ENCODE data around the gene MAPK8.
A peak's percentile ranks its signal among the peaks of the same experiment; 100 is the strongest.

MAPK8 gene

GRCh38 chr10:48478469-48478868 is 172.0 kb downstream of the MAPK8 start:
- Histone ChIP-seq H4K5ac (ENCODE audit: low read length) (no peak overlapping the region), H3K36me3 (ENCODE audit: control insufficient read depth, insufficient read depth, low read length) (no peaks in the 10 kb centered on the region), H2BK5ac (ENCODE audit: low read length) (no peak overlapping the region), H3K18ac (ENCODE audit: low read length) (no peak overlapping the region), H3K4ac (ENCODE audit: low read depth, low read length) (no peak overlapping the region), H2BK120ac (ENCODE audit: low read depth, low read length) (no peak overlapping the region), H3K4me3 (ENCODE audit: low read length) (no peak overlapping the region), H3K27me3 (ENCODE audit: insufficient read depth, low read length, poor library complexity) (no peaks in the 10 kb centered on the region), H3K23ac (ENCODE audit: low read length) (no peak overlapping the region), H3K27ac (ENCODE audit: low read depth, low read length) (no peak overlapping the region), H3K79me2 (ENCODE audit: control insufficient read depth, insufficient read depth, low read length) (no peaks in the 10 kb centered on the region), H3K79me1 (ENCODE audit: low read length) (no peaks in the 10 kb centered on the region), H3K4me1 (ENCODE audit: control insufficient read depth, low read depth, low read length) (peaks cover 6% of the 10 kb centered on the region), H3K9ac (ENCODE audit: low read length) (no peak overlapping the region), H3K4me2 (ENCODE audit: low read length) (no peak overlapping the region), H4K8ac (ENCODE audit: low read depth, low read length) (no peak overlapping the region), H2BK15ac (replicated peaks; ENCODE audit: low read depth) (no peak overlapping the region), H2AK5ac (ENCODE audit: low read length) (no peak overlapping the region), H3K56ac (ENCODE audit: low read length) (no peak overlapping the region)
- no CpG with 5 or more reads among the region's 5 CpGs for WGBS (ENCODE audit: extremely low coverage, insufficient coverage, low lambda C conversion rate)
- no peak for DNase-seq

DNA sequence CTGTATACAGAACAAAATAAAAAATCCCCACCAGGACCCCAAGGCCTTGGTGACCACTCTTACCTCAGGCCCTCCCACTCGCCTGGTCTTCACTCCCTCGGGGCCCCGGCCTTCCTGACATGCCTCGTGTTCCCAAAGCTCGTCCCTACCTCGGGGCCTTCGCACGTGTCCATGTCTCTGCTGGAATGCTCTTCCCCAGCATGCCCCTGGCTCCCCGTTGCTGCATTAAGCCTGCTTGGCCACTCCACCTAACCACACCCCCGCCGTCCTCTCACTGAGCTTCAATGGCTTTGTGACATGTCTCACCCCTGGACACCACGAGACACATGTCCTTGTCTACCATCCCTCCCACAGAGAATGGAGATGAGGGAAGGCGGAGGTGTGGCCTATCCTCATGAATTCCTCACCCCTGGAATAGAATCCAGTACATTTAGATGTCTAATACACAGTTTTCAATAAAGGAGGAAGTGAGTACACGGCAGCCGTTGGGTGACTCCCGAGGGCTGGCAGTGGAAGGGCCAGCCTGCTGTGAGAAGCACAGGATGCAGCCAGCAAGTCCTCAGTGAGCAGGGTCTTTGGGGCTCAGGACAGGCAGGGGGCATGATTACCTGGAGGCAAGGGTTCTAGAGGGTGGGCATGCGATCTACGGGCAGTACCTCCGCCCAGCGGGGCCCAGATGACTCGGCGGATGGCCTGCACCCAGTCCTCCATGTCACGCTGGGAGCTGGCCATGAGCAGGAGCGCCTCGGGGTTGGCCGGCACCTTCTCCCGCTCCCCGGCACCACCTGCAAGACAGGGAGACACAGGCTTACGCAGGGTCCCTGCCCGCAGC is 172.7 kb downstream of the MAPK8 start:
- H4K5ac ChIP-seq (ENCODE audit: low read length) = no peak overlapping the region
- H3K56ac ChIP-seq (ENCODE audit: low read length) = peak overlapping the region; percentile 43
- H3K4ac ChIP-seq (ENCODE audit: low read depth, low read length) = no peak overlapping the region
- no peak overlapping the region for H2AK5ac ChIP-seq (ENCODE audit: low read length)
- H3K23ac ChIP-seq (ENCODE audit: low read length) = no peak overlapping the region
- H3K4me1 ChIP-seq (ENCODE audit: control insufficient read depth, low read depth, low read length) = peaks cover 6% of the 10 kb centered on the region
- no peak overlapping the region for H3K27ac ChIP-seq (ENCODE audit: low read depth, low read length)
- H3K27me3 ChIP-seq (ENCODE audit: insufficient read depth, low read length, poor library complexity) = no peaks in the 10 kb centered on the region
- no peak overlapping the region for H3K4me3 ChIP-seq (ENCODE audit: low read length)
- no peak overlapping the region for H2BK5ac ChIP-seq (ENCODE audit: low read length)
- no peak overlapping the region for H2BK15ac ChIP-seq (replicated peaks; ENCODE audit: low read depth)
- H4K8ac ChIP-seq (ENCODE audit: low read depth, low read length) = no peak overlapping the region
- H2BK120ac ChIP-seq (ENCODE audit: low read depth, low read length) = no peak overlapping the region
- no CpG with 5 or more reads among the region's 30 CpGs for WGBS (ENCODE audit: extremely low coverage, insufficient coverage, low lambda C conversion rate)
- H3K79me1 ChIP-seq (ENCODE audit: low read length) = no peaks in the 10 kb centered on the region
- H3K9ac ChIP-seq (ENCODE audit: low read length) = no peak overlapping the region
- DNase-seq = no peak
- no peak overlapping the region for H3K4me2 ChIP-seq (ENCODE audit: low read length)
- no peaks in the 10 kb centered on the region for H3K79me2 ChIP-seq (ENCODE audit: control insufficient read depth, insufficient read depth, low read length)
- no peaks in the 10 kb centered on the region for H3K36me3 ChIP-seq (ENCODE audit: control insufficient read depth, insufficient read depth, low read length)
- no peak overlapping the region for H3K18ac ChIP-seq (ENCODE audit: low read length)

DNA sequence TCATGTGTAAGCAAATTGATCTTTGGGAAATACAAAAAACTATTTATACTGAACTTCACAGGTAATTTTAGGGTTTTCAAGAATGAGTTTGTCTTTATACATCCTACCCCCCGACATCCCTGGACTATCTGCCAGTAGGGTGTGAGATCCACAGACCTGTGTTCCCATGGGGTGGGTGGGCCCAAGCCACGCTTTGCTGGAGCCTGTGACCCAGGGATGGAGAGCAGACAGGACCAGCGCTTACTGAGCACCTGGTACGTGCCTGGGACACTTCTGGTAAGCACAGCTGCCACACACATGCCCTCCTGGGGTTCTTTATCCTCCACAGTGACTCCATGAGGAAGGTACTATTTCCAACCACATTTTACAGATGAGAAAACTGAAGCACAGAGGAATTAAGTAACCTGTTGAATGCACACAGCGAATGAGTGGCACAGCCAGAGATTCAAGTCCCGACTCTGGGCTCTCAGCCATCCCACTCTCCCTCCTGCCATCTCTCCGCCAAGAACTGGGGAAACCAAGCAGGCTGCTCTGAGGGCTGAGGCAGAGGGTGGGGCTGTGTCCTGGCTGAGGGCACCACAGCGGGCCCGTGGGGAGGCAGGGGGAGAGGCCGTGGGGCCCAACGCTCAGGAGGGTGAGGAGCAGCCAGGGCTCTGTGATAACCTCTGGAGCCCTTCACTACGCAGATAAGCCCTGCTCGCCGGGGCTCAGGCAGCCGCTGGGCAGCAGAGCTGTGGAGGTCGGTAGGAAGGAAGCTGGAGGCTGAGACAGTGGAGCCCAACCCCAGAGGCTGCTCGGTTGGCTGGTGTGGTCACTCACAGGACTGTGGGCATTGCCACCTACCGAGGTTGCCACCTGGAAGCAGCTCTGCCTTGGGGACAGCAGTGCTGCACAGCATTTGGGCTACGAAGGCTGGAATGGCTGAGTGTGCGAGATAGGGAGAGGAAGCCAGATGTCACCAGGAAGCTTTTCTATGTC is 174.2 kb downstream of the MAPK8 start:
- Histone ChIP-seq H2BK5ac (ENCODE audit: low read length) (no peak overlapping the region), H4K8ac (ENCODE audit: low read depth, low read length) (no peak overlapping the region), H3K18ac (ENCODE audit: low read length) (no peak overlapping the region), H3K36me3 (ENCODE audit: control insufficient read depth, insufficient read depth, low read length) (no peaks in the 10 kb centered on the region), H3K27me3 (ENCODE audit: insufficient read depth, low read length, poor library complexity) (no peaks in the 10 kb centered on the region), H3K9ac (ENCODE audit: low read length) (no peak overlapping the region), H3K79me2 (ENCODE audit: control insufficient read depth, insufficient read depth, low read length) (no peaks in the 10 kb centered on the region), H3K4me1 (ENCODE audit: control insufficient read depth, low read depth, low read length) (peaks cover 6% of the 10 kb centered on the region), H2BK15ac (replicated peaks; ENCODE audit: low read depth) (no peak overlapping the region), H3K79me1 (ENCODE audit: low read length) (no peaks in the 10 kb centered on the region), H2AK5ac (ENCODE audit: low read length) (no peak overlapping the region), H4K5ac (ENCODE audit: low read length) (no peak overlapping the region), H3K23ac (ENCODE audit: low read length) (no peak overlapping the region), H3K27ac (ENCODE audit: low read depth, low read length) (no peak overlapping the region), H3K4ac (ENCODE audit: low read depth, low read length) (no peak overlapping the region), H3K56ac (ENCODE audit: low read length) (peak overlapping the region; percentile 10), H3K4me2 (ENCODE audit: low read length) (no peak overlapping the region), H3K4me3 (ENCODE audit: low read length) (no peak overlapping the region), H2BK120ac (ENCODE audit: low read depth, low read length) (no peak overlapping the region)
- no CpG with 5 or more reads among the region's 20 CpGs for WGBS (ENCODE audit: extremely low coverage, insufficient coverage, low lambda C conversion rate)
- no peak for DNase-seq

GRCh38 chr10:48481385-48481784 is 174.9 kb downstream of the MAPK8 start:
- Histone ChIP-seq H3K23ac (ENCODE audit: low read length) (no peak overlapping the region), H2AK5ac (ENCODE audit: low read length) (no peak overlapping the region), H4K5ac (ENCODE audit: low read length) (no peak overlapping the region), H3K56ac (ENCODE audit: low read length) (no peak overlapping the region), H2BK120ac (ENCODE audit: low read depth, low read length) (no peak overlapping the region), H3K4me2 (ENCODE audit: low read length) (no peak overlapping the region), H3K18ac (ENCODE audit: low read length) (no peak overlapping the region), H4K8ac (ENCODE audit: low read depth, low read length) (no peak overlapping the region), H3K27ac (ENCODE audit: low read depth, low read length) (no peak overlapping the region), H3K79me1 (ENCODE audit: low read length) (no peaks in the 10 kb centered on the region), H3K9ac (ENCODE audit: low read length) (no peak overlapping the region), H2BK15ac (replicated peaks; ENCODE audit: low read depth) (no peak overlapping the region), H3K79me2 (ENCODE audit: control insufficient read depth, insufficient read depth, low read length) (no peaks in the 10 kb centered on the region), H3K36me3 (ENCODE audit: control insufficient read depth, insufficient read depth, low read length) (no peaks in the 10 kb centered on the region), H3K4ac (ENCODE audit: low read depth, low read length) (no peak overlapping the region), H3K27me3 (ENCODE audit: insufficient read depth, low read length, poor library complexity) (no peaks in the 10 kb centered on the region), H2BK5ac (ENCODE audit: low read length) (no peak overlapping the region), H3K4me1 (ENCODE audit: control insufficient read depth, low read depth, low read length) (peaks cover 2% of the 10 kb centered on the region), H3K4me3 (ENCODE audit: low read length) (no peak overlapping the region)
- DNase-seq = no peak
- no CpG with 5 or more reads among the region's 2 CpGs for WGBS (ENCODE audit: extremely low coverage, insufficient coverage, low lambda C conversion rate)

DNA sequence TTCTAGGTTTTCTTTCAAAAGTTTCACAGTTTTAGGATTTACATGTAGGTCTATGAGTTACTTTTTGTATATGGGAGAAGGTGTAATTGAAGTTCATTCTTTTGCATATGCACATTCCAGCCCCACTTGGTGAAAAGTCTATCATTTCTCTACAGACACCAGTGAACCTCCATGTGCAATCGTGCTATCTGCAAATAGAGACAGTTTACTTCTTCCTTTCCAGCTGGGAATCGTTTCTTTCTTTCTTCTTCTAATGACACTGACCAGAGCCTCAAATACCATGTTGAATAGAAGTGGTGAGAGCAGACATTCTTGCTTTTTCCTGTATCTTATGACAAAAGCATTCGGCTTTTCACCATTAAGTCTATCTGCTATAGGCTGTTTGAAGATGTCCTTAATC is 175.7 kb downstream of the MAPK8 start:
- Histone ChIP-seq H3K4me3 (ENCODE audit: low read length) (no peak overlapping the region), H3K79me2 (ENCODE audit: control insufficient read depth, insufficient read depth, low read length) (no peaks in the 10 kb centered on the region), H3K18ac (ENCODE audit: low read length) (no peak overlapping the region), H3K4me1 (ENCODE audit: control insufficient read depth, low read depth, low read length) (no peaks in the 10 kb centered on the region), H3K27me3 (ENCODE audit: insufficient read depth, low read length, poor library complexity) (no peaks in the 10 kb centered on the region), H3K79me1 (ENCODE audit: low read length) (no peaks in the 10 kb centered on the region), H3K4me2 (ENCODE audit: low read length) (no peak overlapping the region), H2BK15ac (replicated peaks; ENCODE audit: low read depth) (no peak overlapping the region), H3K56ac (ENCODE audit: low read length) (no peak overlapping the region), H2BK5ac (ENCODE audit: low read length) (no peak overlapping the region), H4K5ac (ENCODE audit: low read length) (no peak overlapping the region), H4K8ac (ENCODE audit: low read depth, low read length) (no peak overlapping the region), H3K9ac (ENCODE audit: low read length) (no peak overlapping the region), H3K4ac (ENCODE audit: low read depth, low read length) (no peak overlapping the region), H2BK120ac (ENCODE audit: low read depth, low read length) (no peak overlapping the region), H3K23ac (ENCODE audit: low read length) (no peak overlapping the region), H3K36me3 (ENCODE audit: control insufficient read depth, insufficient read depth, low read length) (no peaks in the 10 kb centered on the region), H3K27ac (ENCODE audit: low read depth, low read length) (no peak overlapping the region), H2AK5ac (ENCODE audit: low read length) (no peak overlapping the region)
- DNase-seq = no peak
- no CpG with 5 or more reads among the region's 3 CpGs for WGBS (ENCODE audit: extremely low coverage, insufficient coverage, low lambda C conversion rate)
